Putamen (tissue), 1 donor: Measurements from ENCODE around the gene ZNF593.

Experiments used
- DNase-seq: peaks from one replicate; pipeline ENCODE4 v3.0.0-alpha.2; 2016; ENCODE audit warnings: low spot score

Gene ZNF593

DNA sequence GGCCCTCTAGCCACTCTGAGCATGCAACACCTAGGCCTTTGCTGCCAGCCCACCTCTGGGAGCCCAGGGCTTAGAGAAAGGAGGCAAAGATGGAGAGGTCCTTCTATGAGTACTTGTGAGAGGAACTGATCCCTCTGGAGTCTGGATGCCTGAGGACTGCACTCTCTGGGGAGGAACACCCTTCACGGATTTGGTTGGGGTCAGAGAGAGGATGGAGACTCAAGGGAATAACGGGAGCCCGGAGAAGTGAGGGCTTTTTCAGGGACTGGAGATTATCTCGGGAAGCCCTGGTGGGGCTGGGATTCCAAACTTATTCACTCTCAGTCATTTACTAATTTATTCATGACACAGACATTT is 532 bp upstream of the ZNF593 start:
- DNase-seq: no peak

GRCh38 chr1:26170472-26170821 is 739 bp downstream of the ZNF593 start:
- DNase-seq: no peak

DNA sequence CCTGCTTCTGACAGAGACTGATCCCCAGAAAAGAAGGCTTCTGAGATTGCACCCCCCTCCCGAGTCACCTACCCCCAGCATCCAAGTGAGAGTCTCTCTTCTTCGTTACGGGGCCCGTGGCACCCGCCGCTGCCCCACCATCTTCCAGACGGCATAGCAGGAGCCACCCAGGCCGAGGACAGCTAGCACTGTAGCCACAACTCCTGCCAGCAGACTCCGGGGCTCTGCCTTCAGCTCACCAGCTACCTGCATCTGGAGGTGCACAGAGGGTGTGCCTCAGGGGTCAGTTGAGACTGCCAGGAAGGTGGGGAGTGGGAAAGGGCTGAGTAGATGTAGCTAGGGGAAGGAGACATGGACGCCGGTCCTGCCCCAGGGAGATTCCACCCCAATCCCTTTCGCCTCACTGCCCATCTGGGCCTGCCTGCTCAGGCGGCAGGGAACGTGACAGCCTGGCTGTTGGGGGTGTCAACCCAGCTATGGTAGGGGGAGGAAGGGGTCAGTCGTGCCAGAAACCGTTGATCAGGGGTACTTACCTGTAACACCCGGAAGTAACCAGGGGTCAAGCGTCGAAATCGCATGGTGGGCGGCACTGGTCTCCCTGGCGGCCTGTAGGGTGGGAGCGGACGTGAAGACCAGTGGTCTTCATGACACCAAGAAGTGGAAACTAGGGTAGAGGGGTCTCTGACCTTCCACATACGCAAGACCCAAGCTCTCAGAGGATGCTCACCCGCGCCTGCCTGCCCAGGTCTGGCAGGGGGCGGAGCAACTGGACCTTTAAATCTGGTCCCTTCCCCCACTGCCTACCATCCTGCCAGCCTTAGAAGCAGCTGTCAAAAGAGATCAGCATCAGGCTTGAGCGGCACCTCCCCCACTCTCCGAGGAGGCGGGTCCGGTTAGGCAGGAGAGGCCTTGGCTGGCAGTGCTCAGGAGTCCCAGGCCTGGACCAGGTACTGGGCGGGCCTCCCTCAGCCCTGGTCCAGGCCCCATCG is 1.7 kb downstream of the ZNF593 start, which contains the start of gene ZNF593OS:
Gene ZNF593OS (minus strand): TSS at position 749 of the 989 bp plus-strand sequence. CDS start 171 bp downstream, at position 578.
- no peak for DNase-seq

GRCh38 chr1:26175346-26175745 is 5.6 kb downstream of the ZNF593 start:
- DNase-seq: no peak

- no peak for DNase-seq
Measured at GRCh38 chr1:26177182-26177684, 7.5 kb downstream of the ZNF593 start, which contains the start of gene CNKSR1. CNKSR1 (plus strand) TSS chr1:26177491; CDS start chr1:26177548, 57 bp downstream.

- DNase-seq: no peak
Measured at GRCh38 chr1:26180010-26180506, 10.3 kb downstream of the ZNF593 start.

- no peak for DNase-seq
Measured at GRCh38 chr1:26181586-26182382, 12.1 kb downstream of the ZNF593 start.

GRCh38 chr1:26182383-26182696 is 12.6 kb downstream of the ZNF593 start:
- no peak for DNase-seq

GRCh38 chr1:26184086-26184485 is 14.4 kb downstream of the ZNF593 start:
- DNase-seq: no peak

- no peak for DNase-seq
Measured at GRCh38 chr1:26184883-26185282, 15.2 kb downstream of the ZNF593 start.

- no peak for DNase-seq
Measured at GRCh38 chr1:26187882-26188281, 18.2 kb downstream of the ZNF593 start.

- no peak for DNase-seq
Measured at GRCh38 chr1:26188477-26188876, 18.8 kb downstream of the ZNF593 start.

- DNase-seq: no peak
Measured at GRCh38 chr1:26189331-26189730, 19.6 kb downstream of the ZNF593 start.

- DNase-seq: no peak
Measured at GRCh38 chr1:26189751-26190275, 20.1 kb downstream of the ZNF593 start.

DNA sequence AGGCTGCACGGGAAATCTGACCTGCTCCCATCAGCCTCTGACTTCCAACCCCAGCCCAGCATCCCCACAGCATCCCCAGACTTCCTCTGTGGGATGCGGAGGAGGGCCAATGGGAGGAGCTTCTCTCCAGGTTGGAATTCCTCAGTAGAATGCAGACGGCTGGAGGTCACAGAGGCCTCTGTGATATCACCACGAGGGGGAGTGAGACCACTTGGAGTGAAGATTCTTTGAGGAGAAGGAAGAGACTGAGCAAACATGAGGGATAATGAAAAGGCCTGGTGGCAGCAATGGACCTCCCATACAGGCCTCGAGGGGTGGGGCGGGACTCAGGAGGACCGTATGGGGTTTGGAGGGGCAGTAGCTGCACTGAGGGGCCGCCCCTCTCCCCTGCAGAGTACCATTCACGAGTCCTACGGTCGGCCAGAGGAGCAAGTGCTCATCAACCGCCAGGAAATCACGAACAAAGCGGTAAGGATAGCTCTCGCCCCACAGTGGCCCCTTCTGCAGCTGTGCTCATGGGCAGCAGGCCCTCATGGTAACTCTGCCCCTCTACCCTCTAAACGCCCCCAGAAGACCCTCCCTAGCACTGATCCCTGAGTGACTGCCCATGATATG is 20.8 kb downstream of the ZNF593 start, which contains the start of gene CATSPER4:
Gene CATSPER4 (plus strand): TSS at position 230 of the 615 bp plus-strand sequence. CDS start 26 bp downstream, at position 256.
- no peak for DNase-seq

DNA sequence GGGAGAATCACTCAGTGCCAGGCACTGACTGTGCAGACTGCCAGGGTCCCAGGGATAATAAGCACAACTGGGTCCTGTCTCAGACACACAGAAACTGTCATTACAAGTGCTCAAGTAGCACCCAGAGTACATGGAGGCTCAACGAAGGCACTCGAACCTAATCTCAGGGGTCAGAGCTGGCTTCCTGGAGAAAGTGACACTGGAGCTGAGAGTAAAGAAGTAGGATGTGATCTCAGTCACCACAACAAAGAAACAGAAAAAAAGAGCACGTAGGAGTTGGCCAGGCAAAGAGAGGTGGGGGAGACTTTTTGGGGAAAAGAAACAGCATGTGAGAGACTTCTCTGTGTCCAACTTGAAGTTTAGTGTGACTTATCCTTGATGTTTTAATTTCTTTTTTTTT is 22.0 kb downstream of the ZNF593 start:
- no peak for DNase-seq

GRCh38 chr1:26195805-26196204 is 26.1 kb downstream of the ZNF593 start:
- DNase-seq: no peak

- DNase-seq: no peak
Measured at GRCh38 chr1:26197301-26197700, 27.6 kb downstream of the ZNF593 start.

- no peak for DNase-seq
Measured at GRCh38 chr1:26197813-26198212, 28.1 kb downstream of the ZNF593 start.

GRCh38 chr1:26200413-26200812 is 30.7 kb downstream of the ZNF593 start:
- no peak for DNase-seq

- DNase-seq: no peak
Measured at GRCh38 chr1:26203642-26204318, 34.1 kb downstream of the ZNF593 start.
